ENCODE results near the gene GTF3C6. TPM values are rescaled to one million over a fixed set of nuclear protein-coding genes. Genes with fewer than 3 reads are reported as not detected.
"Not testable (repeated sequence)": the region's sequence is repeated elsewhere in the genome, so short reads cannot be mapped to it uniquely, and the experiment has no call there.

GTF3C6 gene
- total RNA-seq, 1 experiment from 2014 or later: 105 TPM

DNA sequence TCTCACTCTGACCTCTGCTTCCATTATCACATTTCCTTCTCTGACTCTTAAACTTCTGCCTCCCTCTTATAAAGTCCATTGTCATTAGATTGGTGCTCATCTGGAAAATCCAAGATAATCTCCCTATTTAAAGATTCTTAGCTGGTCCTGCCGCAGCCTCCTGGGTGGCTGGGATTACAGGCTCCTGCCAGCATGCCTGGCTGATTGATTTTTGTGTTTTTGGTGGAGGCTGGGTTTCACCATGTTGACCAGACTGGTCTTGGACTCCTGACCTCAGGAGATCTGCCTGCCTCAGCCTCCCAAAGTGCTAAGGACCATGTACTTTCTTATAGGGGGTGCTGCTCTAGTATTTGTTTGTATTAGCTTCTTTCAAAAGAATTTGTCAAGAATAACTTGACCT lies 18.1 kb downstream of the GTF3C6 start:
- no peak for DNase-seq (ENCODE audit: low read depth)

DNA sequence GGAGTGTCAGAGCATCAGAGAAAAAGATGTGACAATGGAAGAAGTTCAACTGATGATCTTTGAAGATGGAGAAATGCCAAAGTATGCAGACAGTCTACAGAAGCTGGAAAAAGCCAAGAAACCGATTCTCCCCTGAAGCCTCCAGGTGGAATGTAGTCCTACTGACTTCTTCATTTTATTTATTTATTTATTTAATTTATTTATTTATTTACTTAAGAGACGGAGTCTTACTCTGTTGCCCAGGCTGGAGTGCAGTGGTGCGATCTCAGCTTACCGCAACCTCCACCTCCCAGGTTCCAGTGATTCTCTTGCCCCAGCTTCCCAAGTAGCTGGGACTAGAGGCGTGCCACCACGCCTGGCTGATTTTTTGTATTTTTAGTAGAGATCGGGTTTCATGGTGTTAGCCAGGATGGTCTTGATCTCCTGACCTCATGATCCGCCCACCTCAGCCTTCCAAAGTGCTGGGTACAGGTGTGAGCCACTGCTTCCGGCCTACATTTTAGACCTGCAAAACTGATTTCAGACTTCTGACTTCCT lies 21.1 kb downstream of the GTF3C6 start:
- DNase-seq (ENCODE audit: low read depth): no peak

DNA sequence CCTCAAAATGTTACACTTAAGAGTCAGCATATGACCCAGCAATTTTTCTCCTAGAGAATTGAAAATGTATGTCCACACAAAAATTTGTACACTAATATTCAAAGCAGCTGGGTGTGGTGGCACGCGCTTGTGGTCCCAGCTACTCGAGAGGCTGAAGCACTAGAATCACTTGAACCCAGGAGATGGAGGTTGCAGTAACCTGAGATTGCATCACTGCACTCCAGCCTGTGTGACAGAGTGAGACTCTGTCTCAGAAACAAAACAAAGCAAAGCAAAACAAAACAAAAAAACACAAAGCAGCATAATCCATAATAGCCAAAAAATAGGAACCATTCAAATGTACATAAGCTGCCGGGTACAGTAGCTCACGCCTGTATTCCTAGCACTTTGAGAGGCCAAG lies 21.7 kb downstream of the GTF3C6 start:
- DNase-seq (ENCODE audit: low read depth): no peak

DNA sequence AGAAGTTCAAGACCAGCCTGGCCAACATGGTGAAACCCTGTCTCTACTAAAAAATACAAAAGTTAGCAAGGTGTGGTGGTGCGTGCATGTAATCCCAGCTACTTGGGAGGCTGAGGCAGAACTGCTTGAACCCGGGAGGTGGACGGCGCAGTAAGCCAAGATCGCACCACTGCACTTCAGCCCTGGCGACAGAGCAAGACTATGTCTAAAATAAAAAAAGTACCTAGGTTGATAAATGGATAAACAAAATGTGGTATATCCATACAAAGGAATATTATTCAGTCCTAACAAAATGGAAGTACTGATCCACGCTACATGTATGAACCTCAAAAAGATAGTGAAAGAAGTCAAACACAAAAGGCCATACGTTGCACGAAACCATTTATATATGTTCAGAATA lies 22.1 kb downstream of the GTF3C6 start:
- no peak for DNase-seq (ENCODE audit: low read depth)

DNA sequence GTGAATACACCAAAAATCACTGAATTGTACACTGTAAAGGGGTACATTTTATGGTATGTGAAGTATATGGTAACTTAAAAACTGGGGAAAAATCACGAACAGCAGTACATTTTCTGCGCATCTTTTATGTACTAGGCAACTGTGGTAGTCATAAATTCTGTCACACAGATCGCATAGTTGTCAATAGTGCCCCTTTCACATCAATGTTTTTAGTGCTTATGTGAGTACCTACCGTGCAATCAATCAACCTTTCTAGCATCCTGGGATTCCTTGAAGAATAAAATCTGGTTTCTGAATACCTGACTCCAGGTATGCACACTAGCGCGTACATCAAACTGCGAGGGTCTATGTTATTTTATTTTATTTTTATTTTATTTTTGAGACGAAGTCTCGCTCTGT lies 22.7 kb downstream of the GTF3C6 start:
- no peak for DNase-seq (ENCODE audit: low read depth)

DNA sequence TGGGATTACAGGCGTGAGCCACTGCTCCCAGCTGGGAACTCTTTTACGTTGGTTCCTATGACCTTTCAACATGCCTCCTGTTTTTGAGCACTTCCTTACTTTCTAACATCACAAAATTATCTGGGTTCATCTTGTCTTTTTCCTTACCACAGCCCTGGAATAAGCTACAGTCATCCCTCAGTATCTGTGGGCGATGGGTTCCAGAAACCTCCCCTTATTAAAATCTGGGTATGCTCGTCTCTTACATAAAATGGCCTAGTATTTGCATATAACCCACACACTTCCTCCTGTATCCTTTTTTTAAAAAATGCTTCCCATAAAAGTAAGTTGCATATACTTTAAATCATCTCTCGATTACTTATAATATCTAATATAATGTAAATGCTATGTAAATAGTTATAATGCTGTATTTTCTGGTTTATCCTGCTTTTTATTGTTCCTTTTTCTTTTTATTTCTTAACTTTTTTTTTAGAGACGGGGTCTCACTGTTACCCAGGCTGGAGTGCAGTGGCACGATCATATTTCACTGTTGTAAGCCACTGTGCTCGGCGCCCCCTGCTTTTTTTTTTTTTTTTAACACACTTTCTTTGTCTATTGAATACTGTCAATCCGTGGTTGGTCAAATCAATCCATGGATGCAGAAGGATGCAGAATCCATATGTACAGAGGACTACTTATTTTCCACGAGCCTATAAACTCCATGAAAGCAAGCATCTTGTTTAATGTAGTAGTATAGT lies 32.5 kb downstream of the GTF3C6 start:
- no peak for DNase-seq (ENCODE audit: low read depth)

DNA sequence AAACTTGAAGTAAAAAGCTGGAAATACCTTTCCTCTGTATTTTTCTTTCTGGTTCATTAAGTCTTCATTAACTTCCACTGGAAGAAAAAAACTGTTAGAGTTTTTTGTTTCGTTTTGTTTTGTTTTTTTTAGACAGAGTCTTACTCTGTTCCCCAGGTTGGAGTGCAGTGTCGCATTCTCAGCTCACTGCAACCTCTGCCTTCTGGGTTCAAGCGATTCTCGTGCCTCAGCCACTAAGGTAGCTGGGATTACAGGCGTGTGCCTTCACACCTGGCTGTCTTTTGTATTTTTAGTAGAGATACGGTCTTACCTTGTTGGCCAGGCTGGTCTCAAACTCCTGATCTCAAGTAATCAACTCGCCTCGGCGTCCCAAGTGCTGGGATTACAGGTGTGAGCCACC lies 38.2 kb downstream of the GTF3C6 start:
- no peak for DNase-seq (ENCODE audit: low read depth)

DNA sequence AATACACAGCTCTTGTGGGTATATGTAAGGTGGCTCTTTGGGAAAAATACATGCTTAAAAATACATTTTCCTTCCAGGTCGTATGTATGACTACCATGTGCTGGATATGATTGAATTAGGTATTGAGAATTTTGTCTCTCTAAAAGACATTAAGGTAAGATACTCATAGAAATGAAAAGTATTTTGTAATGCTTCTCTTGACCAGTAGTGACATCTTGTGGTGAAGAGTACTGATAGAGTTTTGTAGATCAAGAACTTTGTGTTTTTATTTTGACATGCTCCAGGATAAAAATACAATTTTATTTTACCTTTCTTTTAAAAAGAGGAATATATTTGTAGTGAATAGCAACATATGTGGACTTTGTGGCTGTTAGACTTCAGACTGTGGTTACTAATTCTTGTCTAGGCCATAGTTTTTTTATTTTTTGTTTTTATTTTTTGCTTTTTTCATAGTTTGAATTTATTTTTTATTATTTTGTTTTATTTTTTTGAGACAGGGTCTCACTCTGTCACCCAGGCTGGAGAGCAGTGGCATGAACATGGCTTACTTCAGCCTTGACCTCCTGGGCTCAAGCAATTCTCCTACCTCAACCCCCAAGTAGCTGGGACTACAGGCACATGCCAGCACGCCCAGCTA lies 41.2 kb downstream of the GTF3C6 start:
- no peak for DNase-seq (ENCODE audit: low read depth)

DNA sequence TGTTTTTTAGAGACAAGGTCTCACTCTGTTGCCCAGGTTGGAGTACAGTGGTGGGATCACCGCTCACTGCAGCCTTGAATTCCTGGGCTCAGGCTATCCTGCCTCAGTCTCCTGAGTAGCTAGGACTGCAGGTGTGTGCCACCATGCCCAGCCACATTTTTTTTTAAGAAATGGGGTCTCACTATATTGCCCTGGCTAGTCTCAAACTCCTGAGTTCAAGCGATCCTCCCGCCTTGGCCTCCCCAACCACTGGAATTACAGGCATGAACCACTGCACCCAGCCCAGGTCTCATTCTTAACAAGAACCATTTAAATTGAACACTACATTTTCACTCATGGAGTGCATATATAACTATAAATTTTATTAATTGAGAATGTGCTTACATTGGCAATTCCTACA lies 43.8 kb downstream of the GTF3C6 start:
- DNase-seq (ENCODE audit: low read depth): no peak

DNA sequence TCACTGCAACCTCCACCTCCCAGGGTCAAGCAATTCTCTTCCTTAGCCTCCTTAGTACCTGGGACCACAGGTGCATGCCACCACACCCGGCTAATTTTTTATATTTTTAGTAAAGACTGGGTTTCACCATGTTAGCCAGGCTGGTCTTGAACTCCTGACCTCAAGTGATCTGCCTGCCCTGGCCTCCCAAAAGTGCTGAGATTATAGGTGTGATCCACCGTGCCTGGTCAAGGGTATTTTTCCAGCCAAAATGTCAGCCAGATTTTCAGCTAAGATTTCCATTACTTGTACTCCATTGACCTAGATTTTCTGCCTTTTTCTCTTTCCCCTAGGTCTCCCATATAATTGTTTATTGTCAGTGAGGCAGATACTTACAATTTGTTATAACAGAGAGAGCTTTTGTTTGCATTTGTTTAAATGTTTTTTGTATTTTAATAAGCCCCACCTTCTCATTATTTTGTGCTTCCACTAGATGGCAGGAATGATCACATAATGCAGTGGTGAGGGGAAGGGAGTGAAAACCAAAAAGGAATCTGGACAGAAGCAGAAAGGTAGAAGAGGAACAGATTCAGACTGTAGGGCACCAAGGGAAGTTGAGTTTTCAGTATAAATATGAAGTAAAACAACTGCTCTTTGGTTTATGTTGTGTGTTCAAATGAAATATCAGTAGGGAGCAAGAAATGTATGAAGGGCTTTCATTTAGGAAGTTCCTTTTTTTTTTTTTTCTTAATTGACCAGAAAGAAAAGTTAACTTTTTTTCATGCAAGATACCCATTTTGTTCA lies 53.0 kb downstream of the GTF3C6 start:
- peak; percentile 40 for DNase-seq (ENCODE audit: low read depth)

DNA sequence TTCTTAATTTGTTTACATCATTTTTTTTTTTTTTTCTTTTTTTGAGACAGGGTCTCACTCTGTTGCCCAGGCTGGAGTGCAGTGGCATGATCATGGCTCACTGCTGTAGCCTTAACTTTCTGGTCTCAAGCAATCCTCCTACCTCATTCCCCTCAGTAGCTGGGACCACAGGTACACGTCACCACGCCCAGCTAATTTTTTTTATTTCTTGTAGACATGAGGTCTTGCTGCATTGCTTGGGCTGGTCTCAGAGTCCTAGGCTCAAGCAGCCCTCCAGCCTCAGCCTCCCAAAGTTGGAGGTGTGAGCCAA lies 53.6 kb downstream of the GTF3C6 start:
- no peak for DNase-seq (ENCODE audit: low read depth)

DNA sequence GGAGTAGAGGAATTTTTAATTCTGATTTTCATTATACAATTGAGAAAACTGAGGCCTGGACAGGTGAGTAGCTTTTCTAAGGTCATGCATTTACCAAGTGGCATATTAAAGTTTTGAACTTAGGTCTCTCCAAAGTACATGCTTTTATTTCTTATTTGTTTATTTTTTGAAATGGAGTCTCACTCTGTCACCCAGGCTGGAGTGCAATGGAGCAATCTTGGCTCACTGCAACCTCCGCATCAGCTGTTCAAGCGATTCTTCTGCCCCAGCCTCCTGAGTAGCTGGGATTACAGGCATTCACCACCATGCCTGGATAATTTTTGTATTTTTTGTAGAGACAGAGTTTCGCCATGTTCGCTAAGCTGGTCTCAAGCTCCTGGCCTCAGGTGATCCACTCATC lies 54.0 kb downstream of the GTF3C6 start:
- not testable (repeated sequence) for DNase-seq (ENCODE audit: low read depth)

DNA sequence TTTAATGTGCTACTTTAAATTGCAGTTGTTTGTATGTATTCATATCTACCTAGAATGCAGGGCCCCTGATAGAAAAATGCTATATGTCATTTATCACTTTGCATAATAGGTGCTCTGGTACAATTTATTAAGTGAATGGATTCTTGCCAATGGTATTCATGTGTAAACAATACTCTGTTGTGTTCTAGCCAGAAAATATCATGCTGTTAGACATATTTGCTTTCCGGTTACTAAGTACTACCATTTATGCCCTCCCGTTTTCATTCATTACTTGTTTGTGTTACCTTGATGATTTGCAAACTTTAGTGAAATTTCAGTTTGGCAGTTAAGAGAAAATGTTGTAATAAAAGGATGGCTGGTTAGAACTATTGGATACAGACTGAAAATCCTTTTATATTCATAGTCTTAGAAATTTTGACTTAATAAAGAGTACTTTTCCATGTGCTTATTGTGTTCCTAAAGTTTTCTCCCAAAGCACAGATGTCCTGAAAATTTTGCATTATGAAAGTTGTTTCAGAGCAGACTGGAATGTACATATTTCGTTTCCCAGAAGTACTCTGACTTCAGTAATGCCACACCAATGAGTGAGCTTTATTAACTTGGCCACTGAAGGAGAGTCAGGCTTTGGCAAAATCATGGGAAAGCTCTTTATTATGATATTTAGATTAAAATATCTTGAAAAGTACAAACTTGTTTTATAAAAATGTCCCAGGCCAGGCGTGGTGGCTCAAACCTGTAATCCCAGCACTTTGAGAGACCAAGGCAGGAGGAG lies 54.8 kb downstream of the GTF3C6 start:
- no peak for DNase-seq (ENCODE audit: low read depth)

DNA sequence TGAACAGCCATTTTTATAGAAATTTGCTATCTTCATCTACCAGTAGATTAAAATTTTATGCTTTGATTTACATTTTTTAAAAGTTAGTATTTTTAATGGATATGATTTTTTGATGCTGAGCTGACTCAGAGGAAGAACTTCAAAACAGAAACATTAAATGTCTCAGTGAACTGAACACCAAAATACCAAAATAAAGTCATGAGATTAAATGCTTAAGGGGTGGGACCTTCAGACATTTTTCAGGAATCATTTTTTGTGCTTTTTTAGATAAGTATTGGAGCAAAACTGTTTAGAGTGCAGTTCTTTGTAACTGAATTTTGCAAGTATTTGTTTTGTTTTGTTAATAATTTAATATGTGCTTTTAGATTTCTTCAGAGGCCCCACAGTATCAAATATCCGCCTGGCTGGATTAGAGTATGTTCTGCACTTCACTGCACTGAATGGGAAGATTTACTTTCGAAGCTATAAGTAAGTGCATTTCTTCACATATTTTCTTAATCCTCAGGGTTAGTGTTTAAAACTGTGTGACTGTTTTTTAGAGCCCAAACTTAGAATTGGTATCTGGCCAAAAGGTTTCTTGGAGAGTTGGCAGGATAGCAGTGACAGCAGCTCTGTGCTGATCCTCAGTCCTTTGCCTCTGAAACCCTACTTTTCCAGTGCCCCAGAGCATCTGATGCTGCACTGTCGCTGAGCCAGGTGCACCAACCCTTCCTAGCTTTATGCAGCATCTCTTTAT lies 57.1 kb downstream of the GTF3C6 start:
- no peak for DNase-seq (ENCODE audit: low read depth)

DNA sequence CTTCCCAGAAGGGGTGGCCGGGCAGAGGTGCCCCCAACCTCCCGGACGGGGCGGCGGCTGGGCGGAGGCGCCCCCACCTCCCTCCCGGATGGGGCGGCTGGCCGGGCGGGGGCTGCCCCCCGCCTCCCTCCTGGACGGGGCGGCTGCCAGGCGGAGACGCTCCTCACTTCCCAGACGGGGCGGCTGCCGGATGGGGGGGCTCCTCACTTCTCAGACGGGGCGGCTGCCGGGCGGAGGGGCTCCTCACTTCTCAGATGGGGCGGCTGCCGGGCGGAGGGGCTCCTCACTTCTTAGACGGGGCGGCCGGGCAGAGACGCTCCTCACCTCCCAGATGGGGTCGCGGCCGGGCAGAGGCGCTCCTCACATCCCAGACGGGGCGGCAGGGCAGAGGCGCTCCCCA lies 58.7 kb downstream of the GTF3C6 start:
- DNase-seq (ENCODE audit: low read depth): not testable (repeated sequence)

Other genes with a start within 250 kb of the GTF3C6 start
- 3.0 and 3.4 TPM in 2 replicates for gene CDK19, start 143.2 kb upstream of the GTF3C6 start, total RNA-seq (2014; rRNA removed; shearing (Covaris generic))
- 101 and 112 TPM in 2 replicates for gene AMD1, start 83.9 kb upstream of the GTF3C6 start, total RNA-seq (2014; rRNA removed; shearing (Covaris generic))
- 72.4 and 78.7 TPM in 2 replicates for gene RPF2, start 23.3 kb downstream of the GTF3C6 start, total RNA-seq (2014; rRNA removed; shearing (Covaris generic))
- 5.2 TPM in 2 replicates for gene SLC16A10, start 128.8 kb downstream of the GTF3C6 start, total RNA-seq (2014; rRNA removed; shearing (Covaris generic))

All from HT1080 (cell line).